ENCODE results near the gene PHACTR3. TPM values are rescaled to one million over a fixed set of nuclear protein-coding genes. Genes with fewer than 3 reads are reported as not detected.

The PHACTR3 gene
- total RNA-seq, 2 donors from 2014 or later: 6.4 to 6.9 TPM

GRCh38 chr20:59810449-59811187, 206.3 kb downstream of the PHACTR3 start:
- DNase-seq (no peak), ATAC-seq (no peak)
- intact Hi-C loops (cut with DNase I): no loop called here

DNA sequence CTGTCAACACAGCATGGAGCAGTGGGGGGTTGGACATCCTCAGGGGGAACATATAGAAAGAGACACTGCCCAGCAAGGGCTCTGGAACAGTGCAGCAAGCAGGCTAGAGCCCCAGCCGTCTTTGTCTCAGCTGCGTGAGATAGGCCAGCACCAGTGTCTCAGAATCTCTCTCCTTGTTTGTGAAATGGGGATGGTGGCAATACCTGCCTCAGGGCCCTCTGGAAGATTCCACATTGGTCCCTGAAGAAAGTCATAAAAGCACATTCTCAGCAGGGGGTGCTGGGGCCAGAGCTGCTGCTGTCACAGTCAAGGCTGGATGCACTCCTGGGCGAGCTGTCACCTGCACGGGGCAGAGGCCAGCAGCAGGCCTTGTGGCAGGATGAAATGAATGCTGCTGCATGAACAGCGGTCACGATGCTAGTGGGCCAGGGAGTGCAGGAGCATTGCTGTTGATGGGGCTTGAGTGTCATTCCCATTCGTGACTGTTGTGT, 207.4 kb downstream of the PHACTR3 start:
- no peak for ATAC-seq
- no peak for DNase-seq
- intact Hi-C loops (cut with DNase I): no loop called here

DNA sequence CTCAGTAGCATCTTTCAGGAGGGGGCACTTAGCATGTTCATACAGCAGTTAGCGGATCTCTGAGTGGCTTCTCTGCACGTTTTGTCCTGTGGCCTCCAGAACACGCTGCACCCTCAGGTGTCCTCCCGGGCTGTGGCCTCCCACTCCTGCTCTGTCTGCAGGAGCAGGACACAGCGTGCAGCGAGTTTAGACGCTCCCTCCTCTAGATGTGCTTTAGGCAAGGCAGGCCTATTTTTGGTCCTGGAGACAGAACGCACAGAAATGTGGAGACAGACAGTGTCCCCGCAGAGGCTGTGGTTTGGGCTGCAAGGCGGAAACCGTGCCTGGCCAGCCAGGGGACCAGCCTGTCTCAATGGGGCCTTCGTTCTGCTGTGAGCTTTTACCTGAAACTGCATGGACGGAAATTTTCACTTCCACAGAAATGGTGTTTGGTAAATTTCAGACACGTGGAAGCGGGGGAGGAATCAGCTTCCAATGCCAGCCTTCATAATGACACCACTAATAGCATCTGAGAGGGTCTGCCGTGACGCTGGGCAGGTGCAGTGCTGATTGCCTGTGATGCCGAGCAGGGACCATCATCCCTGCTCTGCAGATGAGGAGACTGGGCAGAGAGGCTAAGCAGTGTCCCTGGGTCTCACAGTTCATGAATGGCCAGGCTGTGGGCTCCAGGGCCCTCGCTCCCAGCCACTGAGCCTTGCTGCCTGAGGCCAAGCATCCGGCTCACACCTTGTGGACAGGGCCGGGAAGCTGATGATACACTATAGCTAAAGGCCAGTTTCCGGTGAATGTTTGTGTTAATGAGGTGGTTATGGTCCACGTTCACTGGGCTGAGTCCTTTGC, 208.2 kb downstream of the PHACTR3 start:
- intact Hi-C loops (cut with DNase I): no loop called here
- no peak for ATAC-seq
- no peak for DNase-seq

GRCh38 chr20:59813126-59813947, 209.0 kb downstream of the PHACTR3 start:
- intact Hi-C loops (cut with DNase I): no loop called here
- DNase-seq (no peak), ATAC-seq (no peak)

DNA sequence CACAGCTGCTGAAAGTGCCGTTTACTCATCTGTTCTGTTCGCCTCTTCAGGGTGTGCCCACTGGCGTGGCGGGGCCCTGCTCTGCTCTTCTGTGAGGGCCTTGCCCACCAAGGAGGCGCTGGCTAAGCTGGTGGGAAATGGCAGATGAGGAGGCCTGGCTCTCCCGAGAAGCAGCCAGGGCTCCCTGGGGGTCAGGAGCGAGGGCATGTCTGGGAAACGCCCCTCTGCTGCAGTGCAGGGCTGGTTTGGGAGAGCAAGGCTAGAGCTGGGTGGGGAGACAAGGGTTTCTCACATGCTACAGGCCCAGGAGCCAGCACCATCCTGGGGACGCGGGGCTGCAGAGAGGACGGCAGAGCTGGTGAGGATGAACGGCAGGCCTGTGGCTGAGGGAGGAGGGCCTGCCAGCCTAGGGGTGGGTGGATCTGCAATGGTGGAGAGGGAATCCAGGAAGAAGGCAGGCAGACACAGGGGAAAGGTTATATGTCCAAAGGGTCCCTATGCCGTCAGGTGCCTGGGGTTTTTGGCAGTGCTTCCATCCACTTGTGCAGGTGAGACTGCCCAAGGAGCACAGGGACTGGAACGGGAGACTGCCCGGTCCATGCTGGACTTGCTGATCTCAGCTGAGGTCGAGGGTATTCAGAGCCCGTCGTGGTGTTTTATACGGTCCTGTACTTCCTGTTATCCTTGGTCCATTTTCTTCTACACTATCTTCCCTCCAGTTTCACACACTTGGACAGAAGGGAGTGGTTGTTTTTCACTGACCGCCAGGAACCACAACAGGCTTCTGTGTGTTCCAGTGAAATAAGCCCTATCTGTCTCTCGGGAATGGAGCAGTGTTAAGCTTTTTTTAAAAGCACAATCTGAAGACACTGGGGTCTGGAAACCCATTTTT, 209.9 kb downstream of the PHACTR3 start:
- ATAC-seq (no peak), DNase-seq (no peak)
- intact Hi-C loops (cut with DNase I): no loop called here

- DNase-seq (no peak), ATAC-seq (no peak)
- intact Hi-C loops (cut with DNase I): no loop called here
Measured at GRCh38 chr20:59814840-59815340, 210.6 kb downstream of the PHACTR3 start.

DNA sequence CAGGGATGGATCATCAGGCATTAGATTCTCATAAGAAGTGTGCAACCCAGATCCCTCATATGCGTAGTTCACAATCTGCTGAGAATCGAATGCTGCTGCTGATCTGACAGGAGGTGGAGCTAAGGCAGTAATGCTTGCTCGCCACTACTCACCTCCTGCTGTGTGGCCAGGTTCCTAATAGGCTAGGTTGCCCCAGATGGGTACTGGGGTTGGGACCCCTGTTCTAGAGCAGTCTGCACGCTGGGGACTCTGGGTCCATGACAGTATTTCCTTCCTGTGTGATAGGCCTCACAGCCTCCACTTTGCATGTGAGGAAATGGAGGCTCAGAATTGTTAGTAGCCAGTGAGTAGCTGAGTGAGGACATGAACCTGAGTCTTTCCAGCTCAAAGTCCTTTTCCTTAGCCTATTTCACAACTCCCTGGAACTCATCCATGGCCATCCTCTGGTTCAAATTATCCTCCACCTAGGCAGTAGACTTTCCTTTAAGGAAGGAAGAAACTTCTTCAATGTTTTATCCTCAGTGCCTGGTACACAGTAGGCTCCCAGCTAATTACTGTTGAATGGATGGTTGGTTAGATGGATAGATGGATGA, 211.9 kb downstream of the PHACTR3 start:
- intact Hi-C loops (cut with DNase I): no loop called here
- no peak for ATAC-seq
- no peak for DNase-seq

GRCh38 chr20:59817406-59817805, 213.1 kb downstream of the PHACTR3 start:
- ATAC-seq (no peak), DNase-seq (no peak)
- intact Hi-C loops (cut with DNase I): no loop called here

GRCh38 chr20:59817846-59818615, 213.7 kb downstream of the PHACTR3 start:
- no peak for DNase-seq
- intact Hi-C loops (cut with DNase I): no loop called here
- ATAC-seq: no peak

- intact Hi-C loops (cut with DNase I): no loop called here
- ATAC-seq (no peak), DNase-seq (no peak)
Measured at GRCh38 chr20:59818911-59819310, 214.6 kb downstream of the PHACTR3 start.

GRCh38 chr20:59819496-59820203, 215.3 kb downstream of the PHACTR3 start:
- ATAC-seq (no peak), DNase-seq (no peak)
- intact Hi-C loops (cut with DNase I): no loop called here

- ATAC-seq (peak in 1 of 2 donors; percentile 73), DNase-seq (peak; percentile 53)
- intact Hi-C loops (cut with DNase I): no loop called here
Measured at GRCh38 chr20:59820204-59821041, 216.1 kb downstream of the PHACTR3 start.

DNA sequence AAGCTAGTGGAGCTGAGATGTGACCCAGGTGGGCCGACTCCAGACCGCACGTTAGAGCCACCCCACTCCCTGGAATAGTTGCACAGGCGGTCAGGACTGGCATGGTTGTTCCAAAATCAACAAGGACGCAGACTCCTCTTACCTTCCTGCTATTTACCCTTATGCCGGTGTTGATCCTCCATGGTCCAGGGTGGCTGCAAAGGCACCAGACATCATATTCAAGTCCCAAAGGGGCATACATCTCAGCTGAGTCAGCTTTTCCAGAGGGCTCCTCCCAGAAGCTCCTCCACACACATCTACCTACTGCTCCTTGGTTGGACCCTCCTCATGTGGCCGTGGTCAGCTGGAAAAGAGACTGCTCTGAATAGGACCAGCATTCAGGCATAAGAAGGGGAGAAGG, 216.9 kb downstream of the PHACTR3 start:
- ATAC-seq (no peak), DNase-seq (no peak)
- intact Hi-C loops (cut with DNase I): no loop called here

DNA sequence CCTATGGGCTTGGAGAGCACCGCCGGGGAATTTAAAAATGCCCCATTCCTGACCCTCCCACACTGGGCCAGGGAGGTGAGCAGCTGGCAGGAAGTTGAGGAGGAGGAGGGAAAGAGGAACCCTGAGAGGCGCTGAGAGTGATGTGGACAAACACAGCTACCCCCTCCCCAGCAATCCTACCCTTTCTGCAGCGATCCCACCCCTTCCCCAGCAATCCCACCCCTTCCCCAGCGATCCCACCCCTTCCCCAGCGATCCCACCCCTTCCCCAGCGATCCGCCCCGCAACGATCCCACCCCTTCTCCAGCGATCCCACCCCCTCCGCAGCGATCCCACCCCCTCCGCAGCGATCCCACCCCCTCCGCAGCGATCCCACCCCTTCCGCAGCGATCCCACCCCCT, 217.4 kb downstream of the PHACTR3 start:
- no peak for ATAC-seq
- no peak for DNase-seq
- intact Hi-C loops (cut with DNase I): no loop called here

- ATAC-seq (no peak), DNase-seq (no peak)
- intact Hi-C loops (cut with DNase I): no loop called here
Measured at GRCh38 chr20:59822291-59823029, 218.1 kb downstream of the PHACTR3 start.

Measured in left cardiac atrium (tissue), 4 donors.